Uterus (tissue), 4 donors: Measurements from ENCODE around the gene DNM3. TPM values are rescaled to one million over a fixed set of nuclear protein-coding genes. Genes with fewer than 3 reads are reported as not detected.

Source experiments
- DNase-seq, 2 donors: peaks; one replicate each; pipeline ENCODE4 v3.0.0-alpha.2; 2019 to 2020
- H3K27ac ChIP-seq, 2 donors: fragments of 200-600 bp; sonication (generic); 1 replicate in 1 of 2; 2 replicates in 1 of 2; pipeline ENCODE4 v1.5.1; 2016 to 2018
- H3K27me3 ChIP-seq, 2 donors: fragments of 200-600 bp; sonication (generic); one replicate each; pipeline ENCODE4 v1.5.1; 2018 to 2019; ENCODE audit warnings: control low read depth in 1 of 2
- H3K36me3 ChIP-seq, 2 donors: fragments of 200-600 bp; sonication (generic); one replicate each; pipeline ENCODE4 v1.5.1; 2019; ENCODE audit warnings: control low read depth in 1 of 2
- H3K4me1 ChIP-seq, 2 donors: fragments of 200-600 bp; sonication (generic); one replicate each; pipeline ENCODE4 v1.5.1; 2018 to 2019; ENCODE audit warnings: control low read depth in 1 of 2
- H3K4me3 ChIP-seq, 2 donors: fragments of 200-600 bp; sonication (generic); 1 replicate in 1 of 2; 2 replicates in 1 of 2; pipeline ENCODE4 v1.5.1; 2018 to 2019; ENCODE audit warnings: mild to moderate bottlenecking in 1 of 2
- H3K9me3 ChIP-seq, 2 donors: fragments of 200-600 bp; sonication (generic); one replicate each; pipeline ENCODE4 v1.5.1; 2019; ENCODE audit warnings: control low read depth in 1 of 2
- POLR2A ChIP-seq, 2 donors: fragments of 450-650 bp; IDR thresholded peaks; one replicate each; pipeline ENCODE4 v1.6.1; 2016; ENCODE audit warnings: antibody characterized with exemption in 2 of 2, mild to moderate bottlenecking in 1 of 2, moderate library complexity in 1 of 2
- intact Hi-C: fragments of 100-400 bp; cut with DNase I; formaldehyde crosslinking; loops from one replicate; pipeline ENCODE4 v1.15.1; 2023; ENCODE audit warnings: low total_unique reads
- total RNA-seq, 4 donors: library from RNA; depleted of rRNA in 3 of 4; stranded (reverse); fragments of >200 nt in 3 of 4; gene quantifications; one replicate each; pipeline versions ENCODE4 v1.1.0 to v1.2.4, GENCODE V29; 2014 to 2023
- TF ChIP-seq, protein P1 (sequence below), 4 experiments: fragments of 200-600 bp in 2 of 4; fragments of 450-650 bp in 2 of 4; sonication (generic) in 2 of 4; IDR thresholded peaks; one replicate each; pipeline ENCODE4 v1.5.1; 2016 to 2019; ENCODE audit warnings: antibody characterized with exemption in 4 of 4, mild to moderate bottlenecking in 2 of 4, moderate library complexity in 1 of 4
- donor health status: DM: yes; HTN: yes; CAD: no.

DNM3 gene
- total RNA-seq, 4 donors from 2014 or later: 4.7 to 49.2 (median 14.6) TPM

GRCh38 chr1:172119184-172119583, 277.9 kb downstream of the DNM3 start:
- DNase-seq: no peak
- Histone ChIP-seq H3K36me3 (no peaks in the 10 kb centered on the region), H3K9me3 (no peaks in the 10 kb centered on the region), H3K27ac (peak overlapping the region in 1 of 2 donors; percentile 51), H3K27me3 (no peaks in the 10 kb centered on the region), H3K4me3 (no peak overlapping the region), H3K4me1 (peaks cover 0 to 12% of the 10 kb centered on the region in 2 donors)
- intact Hi-C loops: no loop called here
- no peak for TF ChIP-seq POLR2A (IDR thresholded peaks at IDR 0.05)
- TF ChIP-seq, protein P1, sequence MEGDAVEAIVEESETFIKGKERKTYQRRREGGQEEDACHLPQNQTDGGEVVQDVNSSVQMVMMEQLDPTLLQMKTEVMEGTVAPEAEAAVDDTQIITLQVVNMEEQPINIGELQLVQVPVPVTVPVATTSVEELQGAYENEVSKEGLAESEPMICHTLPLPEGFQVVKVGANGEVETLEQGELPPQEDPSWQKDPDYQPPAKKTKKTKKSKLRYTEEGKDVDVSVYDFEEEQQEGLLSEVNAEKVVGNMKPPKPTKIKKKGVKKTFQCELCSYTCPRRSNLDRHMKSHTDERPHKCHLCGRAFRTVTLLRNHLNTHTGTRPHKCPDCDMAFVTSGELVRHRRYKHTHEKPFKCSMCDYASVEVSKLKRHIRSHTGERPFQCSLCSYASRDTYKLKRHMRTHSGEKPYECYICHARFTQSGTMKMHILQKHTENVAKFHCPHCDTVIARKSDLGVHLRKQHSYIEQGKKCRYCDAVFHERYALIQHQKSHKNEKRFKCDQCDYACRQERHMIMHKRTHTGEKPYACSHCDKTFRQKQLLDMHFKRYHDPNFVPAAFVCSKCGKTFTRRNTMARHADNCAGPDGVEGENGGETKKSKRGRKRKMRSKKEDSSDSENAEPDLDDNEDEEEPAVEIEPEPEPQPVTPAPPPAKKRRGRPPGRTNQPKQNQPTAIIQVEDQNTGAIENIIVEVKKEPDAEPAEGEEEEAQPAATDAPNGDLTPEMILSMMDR (IDR thresholded peaks at IDR 0.05): no peak

DNA sequence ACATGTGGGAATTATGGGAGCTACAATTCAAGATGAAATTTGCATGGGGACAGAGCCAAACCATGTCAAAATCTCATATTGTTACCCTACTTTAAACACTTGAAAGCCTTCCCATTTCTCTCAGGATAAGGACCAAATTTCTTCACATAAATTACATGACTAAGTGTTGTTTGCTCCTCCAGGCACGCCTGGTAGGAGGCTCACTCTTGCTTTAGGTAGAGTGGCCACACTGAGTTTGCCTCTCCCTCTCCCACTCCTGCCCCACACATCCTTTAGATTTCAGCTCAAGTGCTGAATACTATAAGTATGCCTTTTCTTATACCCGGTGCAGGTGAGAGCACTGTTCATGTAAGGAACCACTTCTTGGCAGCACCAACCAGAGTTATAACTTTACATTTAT, 279.1 kb downstream of the DNM3 start:
- TF ChIP-seq, protein P1 (IDR thresholded peaks at IDR 0.05): no peak
- no peak for TF ChIP-seq POLR2A (IDR thresholded peaks at IDR 0.05)
- Histone ChIP-seq H3K27ac (peak overlapping the region; percentile 51 to 55), H3K4me1 (peaks cover 0 to 12% of the 10 kb centered on the region in 2 donors), H3K4me3 (no peak overlapping the region), H3K27me3 (no peaks in the 10 kb centered on the region), H3K36me3 (no peaks in the 10 kb centered on the region), H3K9me3 (no peaks in the 10 kb centered on the region)
- DNase-seq: peak in 1 of 2 donors; percentile 24
- intact Hi-C loops: no loop called here

GRCh38 chr1:172121081-172121717, 279.9 kb downstream of the DNM3 start:
- no peaks in the 10 kb centered on the region for H3K36me3 ChIP-seq
- no peak overlapping the region for H3K4me3 ChIP-seq
- intact Hi-C loops: no loop called here
- H3K27me3 ChIP-seq: no peaks in the 10 kb centered on the region
- TF ChIP-seq POLR2A (IDR thresholded peaks at IDR 0.05): no peak
- TF ChIP-seq, protein P1 (IDR thresholded peaks at IDR 0.05): no peak
- peaks cover 0 to 12% of the 10 kb centered on the region in 2 donors for H3K4me1 ChIP-seq
- DNase-seq: no peak
- H3K9me3 ChIP-seq: no peaks in the 10 kb centered on the region
- peak overlapping the region; percentile 51 to 55 for H3K27ac ChIP-seq

DNA sequence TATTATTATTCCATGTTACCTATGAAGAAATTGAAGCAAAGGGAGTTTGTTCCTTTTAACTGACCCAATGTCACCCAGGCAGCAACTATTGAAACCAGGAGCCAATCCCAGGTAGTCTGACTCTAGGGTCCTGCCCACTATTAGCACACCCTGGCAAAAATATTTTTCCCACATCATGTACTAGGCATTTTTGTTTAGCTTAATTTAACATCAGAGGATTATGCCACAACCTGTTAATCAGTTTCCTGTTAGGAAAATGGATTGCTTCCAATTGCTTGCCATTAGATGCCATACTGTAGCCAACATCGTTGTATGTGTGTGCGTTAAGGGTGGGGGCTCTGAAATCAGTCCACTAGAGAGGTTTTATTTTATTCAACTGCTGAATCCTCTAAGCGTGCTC, 281.1 kb downstream of the DNM3 start:
- DNase-seq: no peak
- H3K4me1 ChIP-seq: peaks cover 0 to 12% of the 10 kb centered on the region in 2 donors
- H3K27ac ChIP-seq: no peak overlapping the region
- intact Hi-C loops: no loop called here
- H3K9me3 ChIP-seq: no peaks in the 10 kb centered on the region
- H3K36me3 ChIP-seq: no peaks in the 10 kb centered on the region
- H3K27me3 ChIP-seq: no peaks in the 10 kb centered on the region
- H3K4me3 ChIP-seq: no peak overlapping the region
- no peak for TF ChIP-seq POLR2A (IDR thresholded peaks at IDR 0.05)
- TF ChIP-seq, protein P1 (IDR thresholded peaks at IDR 0.05): no peak

DNA sequence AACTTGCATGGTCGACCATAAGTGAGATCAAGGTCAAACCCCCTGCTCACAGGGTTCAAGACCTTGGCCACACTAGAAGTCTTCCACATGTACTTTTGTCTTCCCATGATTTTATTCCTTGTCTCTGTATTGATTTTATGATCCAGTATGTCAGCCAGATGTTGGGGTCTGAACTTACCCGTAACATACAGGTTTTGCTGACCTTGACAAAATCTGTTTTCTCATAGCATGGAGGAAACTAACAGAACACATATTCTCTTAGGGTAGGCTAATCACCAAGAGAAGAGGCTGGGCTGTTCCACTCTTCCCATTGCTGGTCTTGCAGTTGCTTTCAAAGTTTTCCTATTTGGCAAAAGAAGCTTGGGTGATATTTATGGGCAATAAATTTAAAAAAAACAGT, 284.0 kb downstream of the DNM3 start:
- intact Hi-C loops: no loop called here
- H3K27me3 ChIP-seq: no peaks in the 10 kb centered on the region
- H3K4me1 ChIP-seq: peaks cover 0 to 12% of the 10 kb centered on the region in 2 donors
- no peak overlapping the region for H3K4me3 ChIP-seq
- no peaks in the 10 kb centered on the region for H3K36me3 ChIP-seq
- DNase-seq: no peak
- no peak for TF ChIP-seq POLR2A (IDR thresholded peaks at IDR 0.05)
- TF ChIP-seq, protein P1 (IDR thresholded peaks at IDR 0.05): no peak
- H3K9me3 ChIP-seq: no peaks in the 10 kb centered on the region
- H3K27ac ChIP-seq: peak overlapping the region in 1 of 2 donors; percentile 58
